Bronchial smooth muscle cell (primary cell): ENCODE measurements around the gene RHOJ. TPM values are rescaled to one million over a fixed set of nuclear protein-coding genes. Genes with fewer than 3 reads are reported as not detected.

Experiments
- total RNA-seq: library from RNA; depleted of rRNA; stranded (reverse); fragments of >200 nt; gene quantifications from 2 replicates; pipeline ENCODE4 v1.2.1, GENCODE V29; 2014

The RHOJ gene
- 4.1 and 13.3 TPM in 2 replicates for total RNA-seq

GRCh38 chr14:63204407-63205043 is at the start of gene RHOJ:
Gene RHOJ (plus strand): TSS chr14:63204443. CDS start chr14:63204870, 427 bp downstream.

GRCh38 chr14:63318835-63319234 is 114.6 kb downstream of the RHOJ start, which contains the start of gene GPHB5:
Gene GPHB5 (minus strand): TSS chr14:63318935. CDS start chr14:63317849, 1,086 bp downstream.

Other genes starting within 250 kb of the RHOJ start
- 0.60 and 0.95 TPM in 2 replicates for gene KCNH5, start 159.0 kb upstream of the RHOJ start, total RNA-seq
- not detected in 2 replicates for gene GPHB5, start 114.5 kb downstream of the RHOJ start, total RNA-seq